K562 (cell line): ENCODE measurements around the gene C11orf98. TPM values are rescaled to one million over a fixed set of nuclear protein-coding genes. Genes with fewer than 3 reads are reported as not detected.
A peak's percentile ranks its signal among the peaks of the same experiment; 100 is the strongest.
"Not testable (repeated sequence)": the region's sequence is repeated elsewhere in the genome, so short reads cannot be mapped to it uniquely, and the experiment has no call there.

ENCODE experiments used
- ATAC-seq: fragments of 200-7000 bp; cut with Tn5 transposase; 3 replicates; pipeline ENCODE4 v1.9.1; 2020; ENCODE audit warnings: moderate library complexity
- BruUV-seq: library from RNA; stranded (reverse); fragments of 400-500 nt; replicated peaks from 2 replicates; lab custom pipeline; 2021; lab: Mats Ljungman, UMichigan
- CTCF ChIA-PET: fragments of 300-600 bp; formaldehyde crosslinking; extraction: SDS; loops from one replicate; lab custom pipeline; 2021; ENCODE audit warnings: low intra/inter-chr PET ratio; lab: Yijun Ruan, JAX
- POLR2A ChIA-PET: fragments of 300-600, 350-650 bp; sonication (Branson Sonifier 250); formaldehyde crosslinking; extraction: SDS; loops from one replicate; lab custom pipeline; 2021; ENCODE audit warnings: antibody characterized with exemption, inconsistent platforms; lab: Yijun Ruan, JAX
- DNase-seq, 4 experiments: peaks; one replicate each; pipeline versions ENCODE4 v3.0.0 to v3.0.0-alpha.2; 2011 to 2018; ENCODE audit warnings: low spot score in 3 of 4, mixed read lengths in 3 of 4; ENCODE audit errors: extremely low read depth in 1 of 4
- FAIRE-seq: peaks from 2 replicates; lab custom pipeline; 2011; peaks lifted over from hg19 to GRCh38; lab: Jason Lieb, UNC
- H2AFZ ChIP-seq: 2 replicates; pipeline ENCODE4 v1.6.0; 2011; ENCODE audit warnings: low read depth, low read length, control low read depth, inconsistent platforms
- H3K27ac ChIP-seq: fragments of 200-600 bp; 3 replicates; pipeline ENCODE4 v1.8.0; 2011; ENCODE audit warnings: low read depth, mild to moderate bottlenecking, control low read depth, inconsistent platforms, low read length, moderate library complexity, mixed read lengths; ENCODE audit errors: extremely low read depth
- H3K27me3 ChIP-seq, 2 experiments: fragments of 300-600 bp in 1 of 2; 2 replicates in 1 of 2; 3 replicates in 1 of 2; pipeline versions ENCODE4 v1.6.0 to v1.8.0; 2011; ENCODE audit warnings: inconsistent platforms in 2 of 2, low read length in 2 of 2, mild to moderate bottlenecking in 1 of 2, mixed read lengths in 1 of 2, moderate library complexity in 1 of 2; ENCODE audit not compliant: control insufficient read depth in 2 of 2, insufficient read depth in 2 of 2
- H3K36me3 ChIP-seq: fragments of 300-600 bp; 3 replicates; pipeline ENCODE4 v1.8.0; 2011; ENCODE audit warnings: mild to moderate bottlenecking, low read length, inconsistent platforms; ENCODE audit not compliant: control insufficient read depth, insufficient read depth
- H3K4me1 ChIP-seq, 2 experiments: fragments of 200-600 bp in 1 of 2; replicated peaks in 1 of 2; 2 replicates in 1 of 2; 3 replicates in 1 of 2; pipeline versions ENCODE4 v1.5.1 to v1.8.0; 2011; ENCODE audit warnings: inconsistent platforms in 2 of 2, low read length in 2 of 2, mild to moderate bottlenecking in 1 of 2, mixed read lengths in 1 of 2, moderate library complexity in 1 of 2; ENCODE audit not compliant: control insufficient read depth in 2 of 2, insufficient read depth in 2 of 2
- H3K4me2 ChIP-seq: 2 replicates; pipeline ENCODE4 v1.6.1; 2011; ENCODE audit warnings: low read length, control low read depth, inconsistent platforms, mixed read lengths; ENCODE audit not compliant: insufficient read depth
- H3K4me3 ChIP-seq: fragments of 200-600 bp; sonication (generic), shearing (Covaris generic); 2 replicates; pipeline ENCODE4 v1.5.1; 2016; ENCODE audit warnings: control low read depth, inconsistent platforms
- H3K79me2 ChIP-seq: fragments of 200-600 bp; 3 replicates; pipeline ENCODE4 v1.8.0; 2011; ENCODE audit warnings: low read length, inconsistent platforms; ENCODE audit not compliant: control insufficient read depth, insufficient read depth
- H3K9ac ChIP-seq, 2 experiments: 2 replicates each; pipeline versions ENCODE4 v1.6.0 to v1.6.1; 2011; ENCODE audit warnings: low read depth in 2 of 2, low read length in 2 of 2, control low read depth in 1 of 2, inconsistent platforms in 1 of 2, mild to moderate bottlenecking in 1 of 2, mixed read lengths in 1 of 2; ENCODE audit not compliant: insufficient read depth in 1 of 2
- H3K9me1 ChIP-seq: one replicate; pipeline ENCODE4 v1.6.0; 2011; ENCODE audit warnings: inconsistent platforms, mild to moderate bottlenecking, low read length, moderate library complexity; ENCODE audit not compliant: control insufficient read depth, insufficient read depth
- H3K9me3 ChIP-seq: replicated peaks from 2 replicates; pipeline ENCODE4 v1.5.1; 2011; ENCODE audit warnings: low read depth, low read length, inconsistent platforms; ENCODE audit not compliant: control insufficient read depth, insufficient read depth
- H4K20me1 ChIP-seq: replicated peaks from 2 replicates; pipeline ENCODE4 v1.6.1; 2011; ENCODE audit warnings: low read length, inconsistent platforms, mixed read lengths; ENCODE audit not compliant: control insufficient read depth, insufficient read depth
- C11orf30 ChIP-seq: fragments of 450-650 bp; IDR thresholded peaks from 2 replicates; pipeline ENCODE4 v1.6.1; 2016; ENCODE audit warnings: low read depth, mild to moderate bottlenecking
- CHCHD3 ChIP-seq: fragments of 250-450 bp; sonication (Bioruptor Pico); IDR thresholded peaks from 2 replicates; pipeline ENCODE4 v2.1.2; 2022; ENCODE audit warnings: mild to moderate bottlenecking
- DPF2 ChIP-seq: fragments of 450-650 bp; IDR thresholded peaks from 2 replicates; pipeline ENCODE4 v1.6.1; 2016
- MAFG ChIP-seq: fragments of 450-650 bp; conservative IDR thresholded peaks from 2 replicates; pipeline ENCODE4 v1.6.1; 2016; ENCODE audit warnings: missing genetic modification characterization, missing compliant biosample characterization
- MEIS2 ChIP-seq: fragments of 450-650 bp; IDR thresholded peaks from 2 replicates; pipeline ENCODE4 v1.6.1; 2014; ENCODE audit warnings: mild to moderate bottlenecking; ENCODE audit not compliant: partially characterized antibody
- ZNF316 ChIP-seq: fragments of 450-650 bp; IDR thresholded peaks from 2 replicates; pipeline ENCODE4 v1.6.1; 2016
- WGBS: fragments of 100-300 bp; shearing (Covaris generic); methylation state at CpG from one replicate; pipeline ENCODE4 v1.1.6; 2016; ENCODE audit warnings: low coverage, mixed read lengths; ENCODE audit not compliant: insufficient coverage; ENCODE audit errors: missing lambda C conversion rate; 5-methylcytosine and 5-hydroxymethylcytosine counted together
- in situ Hi-C: fragments of 300-500 bp; cut with MboI; formaldehyde crosslinking; loops from 4 replicates; pipeline ENCODE4 v1.15.0; 2018; ENCODE audit warnings: inconsistent platforms, mixed read lengths
- intact Hi-C: fragments of 100-400 bp; cut with micrococcal nuclease; formaldehyde crosslinking; loops from 2 replicates; pipeline ENCODE4 v1.14.2; 2022
- polyA plus RNA-seq, 8 experiments: library from polyadenylated mRNA; depleted of rRNA in 4 of 8; stranded (reverse) in 5 of 8; unstranded in 3 of 8; fragments of >200 nt; fragmentation: Nextera tagmentation in 2 of 8; fragmentation: Illumina TruSeq in 1 of 8; extraction: Ambion mirVana in 2 of 8; extraction: Trizol in 1 of 8; gene quantifications; 2 replicates each; pipeline versions ENCODE4 v1.2.1 to v1.2.3, GENCODE V29; 2011 to 2014; ENCODE audit warnings: inconsistent platforms in 1 of 8, missing spikeins in 1 of 8
- total RNA-seq, 7 experiments: library from RNA; depleted of rRNA in 6 of 7; stranded (reverse); fragments of >200 nt in 6 of 7; fragmentation: Illumina TruSeq in 2 of 7; extraction: Trizol in 2 of 7; gene quantifications; 2 replicates each; pipeline versions ENCODE4 v1.2.1 to v1.2.3, GENCODE V29; 2011 to 2021; ENCODE audit warnings: low replicate concordance in 1 of 7

The C11orf98 gene
- total and polyA plus RNA-seq, 9 of the 15 experiments (the other 6 are each of a cell fraction or from before 2014, with no cell fraction given) = 103 to 352 (median 218) TPM

DNA sequence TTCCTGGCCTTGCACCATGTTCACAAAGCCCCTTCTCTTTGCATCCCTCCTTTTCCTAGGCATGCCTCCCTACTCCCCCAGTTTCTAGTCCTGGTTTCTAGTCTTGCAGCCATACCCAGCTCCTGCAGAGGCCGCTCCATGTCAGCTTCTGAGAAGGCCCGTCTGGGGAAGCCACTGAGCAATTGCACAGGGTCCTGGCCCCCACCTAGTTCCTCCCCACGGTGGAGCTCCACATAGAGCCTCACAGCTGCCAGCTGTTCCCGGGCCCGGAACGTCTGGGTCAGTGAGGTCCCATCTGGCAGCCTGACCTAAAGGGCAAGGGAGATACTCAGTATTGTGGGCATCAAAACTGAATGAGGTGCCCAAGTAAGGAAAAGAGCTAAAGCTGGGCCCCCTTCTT, 11.7 kb upstream of the C11orf98 start (continued):
- TF ChIP-seq DPF2 = no peak
- TF ChIP-seq CHCHD3 (CRISPR knock-in tag) = no peak
- no peak for TF ChIP-seq MEIS2

- Histone ChIP-seq H3K79me2 (peaks cover 75% of the 10 kb centered on the region), H3K36me3 (peaks cover 51% of the 10 kb centered on the region), H3K4me1 (peaks cover 31 to 56% of the 10 kb centered on the region in 2 experiments; a peak in 4 of 5 replicates)
- CTCF ChIA-PET, DNase-seq, H3K4me2 ChIP-seq, H4K20me1 ChIP-seq, BruUV-seq, in situ Hi-C loops, H3K27ac ChIP-seq, ATAC-seq, H3K4me3 ChIP-seq, intact Hi-C loops, H3K27me3 ChIP-seq, H3K9me3 ChIP-seq, FAIRE-seq, H3K9me1 ChIP-seq, H2AFZ ChIP-seq, H3K9ac ChIP-seq: not testable (repeated sequence)
- 88% methylated on average over 10 of the region's 10 CpGs for WGBS
- POLR2A ChIA-PET = interaction anchor here (1.0 to 5.4 kb wide), 7 partner anchors 10 to 166 kb away, joined by 3 to 57 read pairs (median 5); partner anchors contain the start of genes C11orf98, CSKMT and HNRNPUL2
- TF ChIP-seq ZNF316 = peak; percentile 71
- peak; percentile 47 for TF ChIP-seq MAFG
- TF ChIP-seq C11orf30 = peak; percentile 58
Observed at GRCh38 chr11:62675415-62675814, 10.4 kb upstream of the C11orf98 start.
